ENCODE measurements around the gene CERS2.

The CERS2 gene

GRCh38 chr1:150976401-150976821 is 1.8 kb upstream of the CERS2 start:
- Histone ChIP-seq H3K36me3 (ENCODE audit: insufficient read depth, low read length) (no peaks in the 10 kb centered on the region), H3K4me2 (ENCODE audit: low read length) (no peak overlapping the region), H3K4me1 (ENCODE audit: insufficient read depth, low read length, severe bottlenecking) (peaks cover 47% of the 10 kb centered on the region), H3K9me3 (ENCODE audit: low read length) (no peaks in the 10 kb centered on the region), H3F3A (ENCODE audit: insufficient read depth, low read length) (no peaks in the 10 kb centered on the region; the same call in 1 of the 2 replicates), H3K9ac (ENCODE audit: low read length) (no peak overlapping the region), H2AFZ (ENCODE audit: low read length) (no peak overlapping the region), H3K4me3 (ENCODE audit: low read depth, low read length, poor library complexity, severe bottlenecking) (no peak overlapping the region), H4K20me1 (ENCODE audit: insufficient read depth, low read length) (no peaks in the 10 kb centered on the region), H3K79me2 (ENCODE audit: insufficient read depth, low read length) (peaks cover 23% of the 10 kb centered on the region), H3K27ac (ENCODE audit: low read depth, low read length, poor library complexity, severe bottlenecking) (no peak overlapping the region), H3K27me3 (ENCODE audit: insufficient read depth, low read length) (no peaks in the 10 kb centered on the region; the same call in 1 of the 2 replicates), H3K9me2 (ENCODE audit: low read depth, low read length) (no peaks in the 10 kb centered on the region)
- no peak for TF ChIP-seq CTCF (IDR thresholded peaks at IDR 0.05; ENCODE audit: low read length)
- no peak for TF ChIP-seq EZH2 (IDR thresholded peaks at IDR 0.05; ENCODE audit: borderline replicate concordance, low read length)

DNA sequence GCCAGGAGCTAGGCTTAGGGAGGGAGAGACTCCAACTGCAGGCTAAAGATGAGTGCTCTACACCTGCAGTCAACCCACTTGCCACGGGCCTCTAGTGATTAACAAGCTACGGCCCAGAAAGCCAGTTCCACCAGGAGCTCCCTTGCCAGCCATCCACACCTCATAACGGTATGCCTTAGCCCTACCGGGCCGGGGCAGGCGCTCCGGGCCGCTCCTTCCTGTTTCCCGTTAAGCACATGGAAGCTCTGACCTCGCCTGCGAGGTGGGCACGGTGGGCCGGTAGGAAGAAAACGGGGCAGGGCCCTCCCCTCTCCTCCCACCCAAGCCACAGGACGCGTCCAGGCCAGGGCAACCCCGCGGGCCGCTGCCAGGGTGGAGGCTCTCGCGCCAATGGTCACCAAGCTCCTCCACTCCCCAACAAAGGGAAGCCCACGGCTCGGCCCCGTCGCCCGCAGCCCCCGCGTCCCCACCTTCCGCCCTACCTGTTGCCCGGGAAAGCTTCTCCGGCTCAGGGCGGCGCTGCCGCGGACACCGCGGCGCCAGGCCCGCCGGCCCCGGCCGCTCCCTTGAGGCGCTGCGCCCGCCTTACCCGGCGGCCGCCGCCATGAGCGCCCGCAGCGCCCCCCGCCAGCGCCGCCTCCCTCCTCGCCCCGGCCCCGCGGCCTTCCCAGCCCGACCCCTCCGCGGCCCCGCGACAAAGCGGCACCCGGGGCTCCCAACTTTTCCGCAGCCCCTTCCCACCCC is 627 bp downstream of the CERS2 start:
- Histone ChIP-seq H3K9me3 (ENCODE audit: low read length) (no peaks in the 10 kb centered on the region), H3K36me3 (ENCODE audit: insufficient read depth, low read length) (no peaks in the 10 kb centered on the region), H3F3A (ENCODE audit: insufficient read depth, low read length) (no peaks in the 10 kb centered on the region; the same call in 1 of the 2 replicates), H3K9me2 (ENCODE audit: low read depth, low read length) (no peaks in the 10 kb centered on the region), H2AFZ (ENCODE audit: low read length) (no peak overlapping the region), H3K79me2 (ENCODE audit: insufficient read depth, low read length) (peaks cover 23% of the 10 kb centered on the region), H3K27ac (ENCODE audit: low read depth, low read length, poor library complexity, severe bottlenecking) (peak overlapping the region; percentile 76), H3K9ac (ENCODE audit: low read length) (peak overlapping the region; percentile 88), H3K4me3 (ENCODE audit: low read depth, low read length, poor library complexity, severe bottlenecking) (peak overlapping the region; percentile 88), H3K4me2 (ENCODE audit: low read length) (peak overlapping the region; percentile 87), H4K20me1 (ENCODE audit: insufficient read depth, low read length) (no peaks in the 10 kb centered on the region), H3K27me3 (ENCODE audit: insufficient read depth, low read length) (no peaks in the 10 kb centered on the region; the same call in 1 of the 2 replicates), H3K4me1 (ENCODE audit: insufficient read depth, low read length, severe bottlenecking) (peaks cover 42% of the 10 kb centered on the region)
- no peak for TF ChIP-seq EZH2 (IDR thresholded peaks at IDR 0.05; ENCODE audit: borderline replicate concordance, low read length)

GRCh38 chr1:150973258-150973835 is 1.3 kb downstream of the CERS2 start:
- peaks cover 6% of the 10 kb centered on the region; the same call in 1 of the 2 replicates for H3K36me3 ChIP-seq (ENCODE audit: insufficient read depth, low read length)
- no peak overlapping the region for H2AFZ ChIP-seq (ENCODE audit: low read length)
- peak overlapping the region; percentile 76 for H3K27ac ChIP-seq (ENCODE audit: low read depth, low read length, poor library complexity, severe bottlenecking)
- H3F3A ChIP-seq (ENCODE audit: insufficient read depth, low read length): no peaks in the 10 kb centered on the region; the same call in 1 of the 2 replicates
- H3K4me1 ChIP-seq (ENCODE audit: insufficient read depth, low read length, severe bottlenecking): peaks cover 39% of the 10 kb centered on the region
- TF ChIP-seq CTCF (IDR thresholded peaks at IDR 0.05; ENCODE audit: low read length) (no peak), EZH2 (IDR thresholded peaks at IDR 0.05; ENCODE audit: borderline replicate concordance, low read length) (no peak)
- H3K4me2 ChIP-seq (ENCODE audit: low read length): peak overlapping the region; percentile 87
- no peaks in the 10 kb centered on the region; the same call in 1 of the 2 replicates for H3K27me3 ChIP-seq (ENCODE audit: insufficient read depth, low read length)
- no peaks in the 10 kb centered on the region for H3K9me3 ChIP-seq (ENCODE audit: low read length)
- peak overlapping the region; percentile 88 for H3K9ac ChIP-seq (ENCODE audit: low read length)
- no peaks in the 10 kb centered on the region for H3K9me2 ChIP-seq (ENCODE audit: low read depth, low read length)
- H3K79me2 ChIP-seq (ENCODE audit: insufficient read depth, low read length): peaks cover 23% of the 10 kb centered on the region
- peak overlapping the region; percentile 88 for H3K4me3 ChIP-seq (ENCODE audit: low read depth, low read length, poor library complexity, severe bottlenecking)
- no peaks in the 10 kb centered on the region for H4K20me1 ChIP-seq (ENCODE audit: insufficient read depth, low read length)

All from OCI-LY1 (cell line).